ENCODE data around the gene PAK5. TPM values are rescaled to one million over a fixed set of nuclear protein-coding genes. Genes with fewer than 3 reads are reported as not detected.

The PAK5 gene
- total RNA-seq, 4 donors from 2014 or later, result 0.07 TPM; not detected in 3

DNA sequence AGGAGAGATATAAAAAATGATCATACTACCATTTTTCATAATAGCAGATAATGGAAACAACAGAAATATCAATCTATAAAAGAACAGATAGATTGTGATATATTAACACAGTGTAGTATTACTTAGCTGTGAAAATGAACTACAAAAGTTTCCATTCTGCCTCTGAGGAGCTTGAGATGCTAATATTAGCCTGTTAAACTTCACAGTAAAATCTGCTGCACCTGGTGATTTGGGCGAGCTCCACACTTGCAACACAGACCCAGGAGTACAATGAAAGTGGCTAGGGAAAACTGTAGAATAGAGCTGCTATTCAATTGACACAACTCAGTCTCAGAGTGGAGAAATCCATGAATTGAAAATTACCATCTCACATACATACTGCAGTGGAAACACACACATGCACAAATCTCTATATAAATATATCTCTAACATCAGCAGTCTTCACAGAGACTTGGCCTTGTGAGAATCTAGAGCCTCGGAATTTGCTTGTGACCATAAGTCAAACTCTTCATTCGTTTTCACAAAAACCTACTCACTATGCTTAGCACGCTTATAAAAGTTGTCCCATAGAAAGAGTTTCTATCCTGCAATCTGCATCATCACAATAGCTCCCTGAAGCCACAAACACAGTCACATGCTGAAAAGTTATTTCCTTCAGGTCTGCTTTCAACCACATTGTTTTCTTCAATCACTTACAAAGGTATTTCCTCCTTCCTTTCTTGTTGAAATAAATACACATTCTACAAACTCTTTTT is 133.0 kb downstream of the PAK5 start:
- H3K9me3 ChIP-seq, result no peaks in the 10 kb centered on the region
- TF ChIP-seq POLR2A (IDR thresholded peaks at IDR 0.05), result no peak
- TF ChIP-seq, protein P1, sequence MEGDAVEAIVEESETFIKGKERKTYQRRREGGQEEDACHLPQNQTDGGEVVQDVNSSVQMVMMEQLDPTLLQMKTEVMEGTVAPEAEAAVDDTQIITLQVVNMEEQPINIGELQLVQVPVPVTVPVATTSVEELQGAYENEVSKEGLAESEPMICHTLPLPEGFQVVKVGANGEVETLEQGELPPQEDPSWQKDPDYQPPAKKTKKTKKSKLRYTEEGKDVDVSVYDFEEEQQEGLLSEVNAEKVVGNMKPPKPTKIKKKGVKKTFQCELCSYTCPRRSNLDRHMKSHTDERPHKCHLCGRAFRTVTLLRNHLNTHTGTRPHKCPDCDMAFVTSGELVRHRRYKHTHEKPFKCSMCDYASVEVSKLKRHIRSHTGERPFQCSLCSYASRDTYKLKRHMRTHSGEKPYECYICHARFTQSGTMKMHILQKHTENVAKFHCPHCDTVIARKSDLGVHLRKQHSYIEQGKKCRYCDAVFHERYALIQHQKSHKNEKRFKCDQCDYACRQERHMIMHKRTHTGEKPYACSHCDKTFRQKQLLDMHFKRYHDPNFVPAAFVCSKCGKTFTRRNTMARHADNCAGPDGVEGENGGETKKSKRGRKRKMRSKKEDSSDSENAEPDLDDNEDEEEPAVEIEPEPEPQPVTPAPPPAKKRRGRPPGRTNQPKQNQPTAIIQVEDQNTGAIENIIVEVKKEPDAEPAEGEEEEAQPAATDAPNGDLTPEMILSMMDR (IDR thresholded peaks at IDR 0.05), result no peak
- no peaks in the 10 kb centered on the region for H3K4me1 ChIP-seq
- H3K36me3 ChIP-seq, result no peaks in the 10 kb centered on the region
- no peak overlapping the region for H3K27ac ChIP-seq
- no peak for DNase-seq
- intact Hi-C loops (cut with DNase I; ENCODE audit: low total_unique reads), result no loop called here
- no peaks in the 10 kb centered on the region for H3K27me3 ChIP-seq
- H3K4me3 ChIP-seq, result no peak overlapping the region

DNA sequence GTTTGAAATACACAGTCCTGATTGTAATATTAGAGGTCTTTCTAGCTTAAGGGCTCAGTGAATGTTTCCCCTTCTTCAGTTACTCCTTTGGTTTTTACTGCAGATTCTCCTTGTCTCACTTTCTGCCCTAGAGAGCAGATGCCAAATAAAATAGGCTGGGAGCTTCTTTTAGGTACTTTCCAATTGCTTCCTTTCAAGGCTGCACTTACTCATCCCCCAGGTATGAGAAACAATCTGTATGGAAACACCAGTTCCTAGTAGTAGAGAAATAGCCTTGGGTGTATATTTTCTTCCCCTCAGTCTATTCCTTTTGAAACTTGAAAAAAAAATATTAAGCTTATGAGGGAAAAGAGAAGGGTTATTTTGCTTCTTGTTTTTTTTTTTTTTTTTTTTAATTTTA is 139.7 kb downstream of the PAK5 start:
- Histone ChIP-seq H3K27me3 (no peaks in the 10 kb centered on the region), H3K9me3 (no peaks in the 10 kb centered on the region), H3K27ac (no peak overlapping the region), H3K4me1 (no peaks in the 10 kb centered on the region), H3K36me3 (no peaks in the 10 kb centered on the region), H3K4me3 (no peak overlapping the region)
- intact Hi-C loops (cut with DNase I; ENCODE audit: low total_unique reads), result no loop called here
- DNase-seq, result no peak
- TF ChIP-seq, protein P1 (IDR thresholded peaks at IDR 0.05), result no peak
- TF ChIP-seq POLR2A (IDR thresholded peaks at IDR 0.05), result no peak

DNA sequence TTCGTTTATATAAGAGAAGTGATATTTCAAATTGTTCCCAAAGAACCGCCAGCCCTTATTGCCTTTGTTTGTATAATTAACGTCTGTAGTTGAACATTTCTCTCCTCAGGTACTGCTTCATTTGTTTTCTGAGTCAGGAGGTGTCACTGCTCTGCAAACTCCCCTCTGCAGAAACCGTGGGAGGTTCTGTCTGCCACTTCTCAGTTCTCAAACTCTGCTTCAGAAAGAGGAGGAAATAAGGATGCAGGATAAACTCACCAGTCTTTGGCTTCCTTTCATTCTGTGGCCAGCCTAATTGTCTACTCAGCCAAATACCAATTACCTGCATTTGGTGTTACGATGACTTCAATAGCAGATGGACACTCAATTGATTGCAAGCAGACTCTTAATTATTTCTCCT is 149.8 kb downstream of the PAK5 start:
- Histone ChIP-seq H3K4me1 (no peaks in the 10 kb centered on the region), H3K9me3 (no peaks in the 10 kb centered on the region), H3K27ac (no peak overlapping the region), H3K4me3 (no peak overlapping the region), H3K36me3 (no peaks in the 10 kb centered on the region), H3K27me3 (no peaks in the 10 kb centered on the region)
- intact Hi-C loops (cut with DNase I; ENCODE audit: low total_unique reads), result no loop called here
- no peak for DNase-seq
- TF ChIP-seq POLR2A (IDR thresholded peaks at IDR 0.05), result no peak
- TF ChIP-seq, protein P1 (IDR thresholded peaks at IDR 0.05), result no peak

DNA sequence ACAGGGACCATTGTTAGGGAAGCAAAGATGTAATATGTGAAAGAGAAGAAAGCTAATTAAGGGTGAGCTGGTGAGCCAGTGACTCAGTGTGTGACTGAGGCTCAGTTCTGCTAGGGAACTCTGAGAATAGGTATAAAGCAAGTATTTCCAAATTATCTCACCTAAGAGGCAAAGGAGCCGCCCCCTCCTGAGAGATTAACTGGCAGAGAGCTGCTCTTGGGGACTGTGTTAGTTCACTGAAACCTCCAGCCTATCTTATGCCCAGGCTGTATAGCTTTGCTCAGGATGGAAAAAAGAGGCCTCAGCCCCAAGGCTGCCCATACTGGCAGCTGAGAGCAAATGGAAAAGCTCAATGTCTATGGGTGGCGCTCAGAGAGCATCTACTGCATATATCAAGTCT is 152.0 kb downstream of the PAK5 start:
- Histone ChIP-seq H3K27ac (no peak overlapping the region), H3K4me1 (no peaks in the 10 kb centered on the region), H3K9me3 (no peaks in the 10 kb centered on the region), H3K36me3 (no peaks in the 10 kb centered on the region), H3K27me3 (no peaks in the 10 kb centered on the region), H3K4me3 (no peak overlapping the region)
- TF ChIP-seq, protein P1 (IDR thresholded peaks at IDR 0.05), result no peak
- no peak for TF ChIP-seq POLR2A (IDR thresholded peaks at IDR 0.05)
- intact Hi-C loops (cut with DNase I; ENCODE audit: low total_unique reads), result no loop called here
- no peak for DNase-seq

DNA sequence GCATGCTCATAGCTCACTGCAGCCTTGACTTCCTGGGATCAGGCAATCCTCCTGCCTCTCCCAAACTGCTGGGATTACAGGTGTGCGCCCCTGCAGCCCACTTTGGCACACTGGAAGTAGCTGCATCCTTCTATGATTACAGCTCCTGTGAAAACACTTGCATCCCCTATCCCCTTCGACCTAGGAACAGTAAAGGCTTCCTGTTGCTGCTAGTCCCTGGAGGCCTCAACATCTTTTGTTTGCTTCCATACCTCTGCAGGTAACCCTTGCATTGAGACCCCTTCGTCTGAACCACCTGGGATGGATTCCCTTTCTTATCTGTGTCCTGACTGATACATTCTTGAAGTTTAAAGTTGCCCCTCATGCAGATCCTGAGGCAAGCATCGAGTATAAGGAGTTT is 152.4 kb downstream of the PAK5 start:
- H3K27me3 ChIP-seq, result no peaks in the 10 kb centered on the region
- no peak for DNase-seq
- intact Hi-C loops (cut with DNase I; ENCODE audit: low total_unique reads), result no loop called here
- no peak overlapping the region for H3K4me3 ChIP-seq
- TF ChIP-seq, protein P1 (IDR thresholded peaks at IDR 0.05), result no peak
- no peak for TF ChIP-seq POLR2A (IDR thresholded peaks at IDR 0.05)
- H3K4me1 ChIP-seq, result no peaks in the 10 kb centered on the region
- no peak overlapping the region for H3K27ac ChIP-seq
- H3K36me3 ChIP-seq, result no peaks in the 10 kb centered on the region
- H3K9me3 ChIP-seq, result no peaks in the 10 kb centered on the region

Data from uterus (tissue), 4 donors.